IMR-90 (cell line): ENCODE measurements around the gene FXYD5. TPM values are rescaled to one million over a fixed set of nuclear protein-coding genes. Genes with fewer than 3 reads are reported as not detected.

Source experiments
- ATAC-seq: fragments of 200-7000 bp; cut with Tn5 transposase; 2 replicates; pipeline ENCODE4 v1.9.1; 2020; ENCODE audit warnings: low read depth, mild to moderate bottlenecking, moderate library complexity
- BruUV-seq: library from RNA; stranded (reverse); fragments of 400-500 nt; replicated peaks from 2 replicates; lab custom pipeline; 2021; lab: Mats Ljungman, UMichigan
- CTCF ChIA-PET: fragments of 300-600 bp; formaldehyde crosslinking; extraction: SDS; loops from one replicate; lab custom pipeline; 2021; ENCODE audit warnings: antibody characterized with exemption; lab: Yijun Ruan, JAX
- POLR2A ChIA-PET: fragments of 300-600 bp; sonication (Branson Sonifier 250); formaldehyde crosslinking; loops from one replicate; lab custom pipeline; 2022; ENCODE audit warnings: antibody characterized with exemption; ENCODE audit not compliant: unreplicated experiment; lab: Charles Lee
- DNase-seq: peaks from one replicate; pipeline ENCODE4 v3.0.0; 2013
- H2AFZ ChIP-seq: replicated peaks from 2 replicates; pipeline ENCODE3; 2013; ENCODE audit warnings: low read length, mild to moderate bottlenecking; ENCODE audit not compliant: poor library complexity
- H2AK5ac ChIP-seq: 2 replicates; pipeline ENCODE4 v1.6.1; 2013; ENCODE audit warnings: low read depth, low read length, inconsistent platforms
- H2AK9ac ChIP-seq: replicated peaks from 2 replicates; pipeline ENCODE3; 2013; ENCODE audit warnings: mild to moderate bottlenecking, low read depth, low read length, moderate library complexity; ENCODE audit not compliant: poor library complexity
- H2BK120ac ChIP-seq: 2 replicates; pipeline ENCODE4 v1.6.1; 2013; ENCODE audit warnings: low read depth, low read length, inconsistent platforms
- H2BK15ac ChIP-seq: 3 replicates; pipeline ENCODE4 v1.6.1; 2013; ENCODE audit warnings: low read depth, low read length, inconsistent platforms
- H2BK20ac ChIP-seq: 2 replicates; pipeline ENCODE4 v1.6.1; 2013; ENCODE audit warnings: low read depth, mild to moderate bottlenecking, inconsistent platforms, low read length, moderate library complexity
- H2BK5ac ChIP-seq: 2 replicates; pipeline ENCODE4 v1.6.1; 2013; ENCODE audit warnings: mild to moderate bottlenecking, low read depth, low read length, inconsistent platforms; ENCODE audit not compliant: poor library complexity, severe bottlenecking
- H3K14ac ChIP-seq: replicated peaks from 2 replicates; pipeline ENCODE4 v1.6.1; 2013; ENCODE audit warnings: low read depth, low read length, inconsistent platforms
- H3K18ac ChIP-seq: 2 replicates; pipeline ENCODE4 v1.6.1; 2013; ENCODE audit warnings: low read depth, low read length, control low read depth
- H3K23ac ChIP-seq: 2 replicates; pipeline ENCODE4 v1.6.1; 2013; ENCODE audit warnings: low read depth, low read length, inconsistent platforms
- H3K27ac ChIP-seq: 2 replicates; pipeline ENCODE4 v1.5.1; 2013; ENCODE audit warnings: mild to moderate bottlenecking, control low read depth, low read length; ENCODE audit not compliant: insufficient read depth
- H3K27me3 ChIP-seq: 2 replicates; pipeline ENCODE4 v1.6.1; 2013; ENCODE audit warnings: low read length; ENCODE audit not compliant: control insufficient read depth, insufficient read depth
- H3K36me3 ChIP-seq: 2 replicates; pipeline ENCODE4 v1.6.1; 2013; ENCODE audit warnings: low read length, mixed read lengths; ENCODE audit not compliant: control insufficient read depth, insufficient read depth
- H3K4ac ChIP-seq: 2 replicates; pipeline ENCODE4 v1.6.1; 2013; ENCODE audit warnings: low read depth, low read length, inconsistent platforms
- H3K4me1 ChIP-seq: 2 replicates; pipeline ENCODE4 v1.6.1; 2013; ENCODE audit warnings: low read length, mixed read lengths; ENCODE audit not compliant: control insufficient read depth, insufficient read depth
- H3K4me2 ChIP-seq: 2 replicates; pipeline ENCODE4 v1.6.1; 2013; ENCODE audit warnings: low read depth, mild to moderate bottlenecking, control low read depth, low read length, moderate library complexity
- H3K4me3 ChIP-seq: 2 replicates; pipeline ENCODE4 v1.5.1; 2013; ENCODE audit warnings: low read depth, mild to moderate bottlenecking, control low read depth, low read length, moderate library complexity; ENCODE audit not compliant: insufficient read depth
- H3K56ac ChIP-seq: 2 replicates; pipeline ENCODE4 v1.6.1; 2013; ENCODE audit warnings: low read length, inconsistent platforms; ENCODE audit not compliant: insufficient read depth; ENCODE audit errors: extremely low read depth
- H3K79me1 ChIP-seq, 2 experiments: 2 replicates each; pipeline ENCODE4 v1.6.1; 2013; ENCODE audit warnings: low read length in 2 of 2, inconsistent platforms in 1 of 2, low read depth in 1 of 2
- H3K9ac ChIP-seq: 2 replicates; pipeline ENCODE4 v1.6.1; 2013; ENCODE audit warnings: low read depth, low read length, control low read depth
- H3K9me1 ChIP-seq: 2 replicates; pipeline ENCODE4 v1.6.1; 2013; ENCODE audit warnings: low read length, inconsistent platforms; ENCODE audit not compliant: insufficient read depth
- H3K9me3 ChIP-seq: 2 replicates; pipeline ENCODE4 v1.6.1; 2013; ENCODE audit warnings: low read length; ENCODE audit not compliant: control insufficient read depth, insufficient read depth
- H4K20me1 ChIP-seq: 2 replicates; pipeline ENCODE4 v1.6.1; 2013; ENCODE audit warnings: low read length, inconsistent platforms; ENCODE audit not compliant: insufficient read depth
- H4K5ac ChIP-seq: 2 replicates; pipeline ENCODE4 v1.6.1; 2013; ENCODE audit warnings: mild to moderate bottlenecking, low read depth, low read length, control low read depth
- H4K8ac ChIP-seq, 2 experiments: 2 replicates each; pipeline ENCODE4 v1.6.1; 2013; ENCODE audit warnings: low read depth in 2 of 2, low read length in 2 of 2, control low read depth in 1 of 2, inconsistent platforms in 1 of 2
- H4K91ac ChIP-seq: 2 replicates; pipeline ENCODE4 v1.6.1; 2013; ENCODE audit warnings: low read depth, low read length, inconsistent platforms; ENCODE audit not compliant: insufficient read depth
- RAD21 ChIP-seq: IDR thresholded peaks from 2 replicates; pipeline ENCODE4 v1.6.1; 2012; ENCODE audit warnings: low read length, improper control_type of control experiment
- WGBS, 2 experiments: methylation state at CpG; one replicate each; pipeline versions ENCODE4 v1.1.5 to v1.1.7; 2013; ENCODE audit warnings: missing lambda C conversion rate in 2 of 2; ENCODE audit not compliant: insufficient read length in 1 of 2; ENCODE audit errors: extremely low coverage in 2 of 2; 5-methylcytosine and 5-hydroxymethylcytosine counted together
- dilution Hi-C: fragments of 300-500 bp; cut with HindIII; formaldehyde crosslinking; loops from one replicate; pipeline ENCODE4 v1.14.3; 2018; ENCODE audit warnings: low sequenced_read_pairs; ENCODE audit not compliant: unreplicated experiment
- in situ Hi-C: fragments of 300-500 bp; cut with MboI; formaldehyde crosslinking; loops from 3 replicates; pipeline ENCODE4 v1.14.3; 2019; ENCODE audit warnings: low sequenced_read_pairs, inconsistent platforms, mixed read lengths
- intact Hi-C: fragments of 100-400 bp; cut with micrococcal nuclease; formaldehyde crosslinking; loops from 2 replicates; pipeline ENCODE4 v1.10.0; 2022
- polyA plus RNA-seq, 3 experiments: library from polyadenylated mRNA; depleted of rRNA; stranded (reverse); fragments of >200 nt; gene quantifications; 2 replicates each; pipeline ENCODE4 v1.2.3, GENCODE V29; 2012; ENCODE audit warnings: low replicate concordance in 1 of 3
- total RNA-seq: library from RNA; depleted of rRNA; stranded (reverse); fragments of >200 nt; gene quantifications from 2 replicates; pipeline ENCODE4 v1.2.3, GENCODE V29; 2012
- TF ChIP-seq, protein P1 (sequence below): fragments of 150-350 bp; IDR thresholded peaks from 2 replicates; pipeline ENCODE4 v1.6.1; 2017; ENCODE audit warnings: mild to moderate bottlenecking, antibody characterized with exemption, low read length, low read depth

FXYD5 gene
- total and polyA plus RNA-seq, 2 of the 4 experiments (the other 2 are of a cell fraction), result 53.6 to 245 TPM

DNA sequence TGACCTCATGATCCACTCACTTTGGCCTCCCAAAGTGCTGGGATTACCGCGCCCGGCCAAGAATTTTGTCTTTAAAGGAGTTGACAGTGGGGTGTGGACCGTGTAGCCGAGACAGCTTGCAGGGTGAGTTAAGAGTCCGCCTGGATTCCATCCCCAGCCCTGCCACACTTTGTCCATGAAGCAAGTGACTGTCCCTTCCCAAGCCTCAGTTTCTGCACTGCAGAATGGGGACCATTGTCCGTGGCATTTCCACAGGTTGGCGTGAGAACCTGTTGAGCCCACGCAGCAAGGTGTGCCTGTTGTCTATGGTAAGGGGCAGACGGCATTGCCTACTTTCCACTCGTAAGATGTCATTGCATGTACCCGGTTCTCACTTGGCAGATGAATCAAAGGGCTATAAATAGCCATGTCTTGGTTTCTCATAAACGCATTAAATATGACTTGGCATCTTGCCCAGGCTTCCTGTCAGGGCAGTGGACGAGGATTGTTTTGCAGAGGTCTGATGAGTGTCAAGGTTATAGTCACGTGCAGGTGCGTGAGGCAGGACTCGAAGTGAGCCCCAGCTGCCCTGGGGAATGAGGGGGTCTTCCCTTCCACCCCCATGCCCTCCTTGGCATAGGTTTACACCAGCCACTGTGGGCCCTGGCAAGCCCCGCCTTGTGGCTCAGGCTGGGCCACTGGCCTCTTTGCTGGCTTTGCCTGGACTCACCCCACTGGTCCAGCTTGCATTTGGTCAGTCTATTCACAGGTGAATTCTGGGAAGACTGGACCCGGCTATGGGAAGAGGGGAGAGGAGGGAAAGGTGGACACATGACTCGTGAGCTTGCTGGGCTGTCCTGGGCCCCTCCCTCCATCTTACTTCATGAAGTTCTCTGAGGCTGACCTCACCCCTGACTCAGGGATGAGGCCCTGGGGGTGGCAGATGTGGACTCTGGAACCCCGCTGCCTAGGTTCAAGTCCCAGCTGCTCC is 59.4 kb downstream of the FXYD5 start:
- H3K4me2 ChIP-seq, result no peak overlapping the region

More for the DNA sequence above, 59.4 kb downstream of the FXYD5 start:
- peak; percentile 64 for DNase-seq
- Histone ChIP-seq H2BK15ac (no peak overlapping the region), H2AK9ac (no peak overlapping the region), H2BK20ac (no peak overlapping the region), H4K5ac (no peak overlapping the region), H3K23ac (no peak overlapping the region), H3K4me3 (no peak overlapping the region), H3K36me3 (no peaks in the 10 kb centered on the region), H4K20me1 (no peaks in the 10 kb centered on the region), H3K14ac (no peak overlapping the region; the same call in 1 of the 2 replicates), H3K9me3 (peaks cover 3% of the 10 kb centered on the region; the same call in 1 of the 2 replicates), H3K27ac (no peak overlapping the region), H3K27me3 (no peaks in the 10 kb centered on the region; the same call in 1 of the 2 replicates), H3K4me1 (no peaks in the 10 kb centered on the region), H3K56ac (no peak overlapping the region), H3K18ac (no peak overlapping the region), H3K4ac (no peak overlapping the region), H2BK120ac (no peak overlapping the region), H4K8ac (no peak overlapping the region), H2AK5ac (no peak overlapping the region), H3K9me1 (no peaks in the 10 kb centered on the region), H3K9ac (no peak overlapping the region), H3K79me1 (no peaks in the 10 kb centered on the region), H4K91ac (no peak overlapping the region), H2AFZ (peak overlapping the region; percentile 63), H2BK5ac (no peak overlapping the region)
- dilution Hi-C loops, result no loop called here
- ChIA-PET POLR2A (no interaction called here), CTCF (no interaction called here)
- no TSS peak for BruUV-seq
- TF ChIP-seq, protein P1, sequence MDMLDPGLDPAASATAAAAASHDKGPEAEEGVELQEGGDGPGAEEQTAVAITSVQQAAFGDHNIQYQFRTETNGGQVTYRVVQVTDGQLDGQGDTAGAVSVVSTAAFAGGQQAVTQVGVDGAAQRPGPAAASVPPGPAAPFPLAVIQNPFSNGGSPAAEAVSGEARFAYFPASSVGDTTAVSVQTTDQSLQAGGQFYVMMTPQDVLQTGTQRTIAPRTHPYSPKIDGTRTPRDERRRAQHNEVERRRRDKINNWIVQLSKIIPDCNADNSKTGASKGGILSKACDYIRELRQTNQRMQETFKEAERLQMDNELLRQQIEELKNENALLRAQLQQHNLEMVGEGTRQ, result peak; percentile 34; the same call in 1 of the 2 replicates
- TF ChIP-seq RAD21, result no peak
- 72% methylated on average over 4 of the region's 21 CpGs; no CpG with 5 or more reads in 1 of the 2 experiments for WGBS, 2 experiments
- ATAC-seq, result no peak
- intact Hi-C loops, result no loop called here
- in situ Hi-C loops, result no loop called here
